MM.1S (cell line): ENCODE results near the gene SYT1.

Experiments
- EZH2 ChIP-seq: fragments of 300-600 bp; sonication (generic); optimal IDR thresholded peaks from 2 replicates; pipeline ENCODE3; 2017; ENCODE audit warnings: low read depth, mild to moderate bottlenecking, antibody characterized with exemption, low read length, mixed read lengths
- EZH2phosphoT487 ChIP-seq: fragments of 300-600 bp; sonication (generic); IDR thresholded peaks from 2 replicates; pipeline ENCODE4 v1.6.1; 2018; ENCODE audit warnings: antibody characterized with exemption, low read length
- TF ChIP-seq, protein P1 (sequence below): fragments of 300-600 bp; sonication (generic); IDR thresholded peaks from 2 replicates; pipeline ENCODE4 v1.5.1; 2016; ENCODE audit warnings: antibody characterized with exemption, low read length, mixed read lengths

GRCh38 chr12:79138872-79139271, 274.3 kb downstream of the SYT1 start:
- TF ChIP-seq, protein P1, sequence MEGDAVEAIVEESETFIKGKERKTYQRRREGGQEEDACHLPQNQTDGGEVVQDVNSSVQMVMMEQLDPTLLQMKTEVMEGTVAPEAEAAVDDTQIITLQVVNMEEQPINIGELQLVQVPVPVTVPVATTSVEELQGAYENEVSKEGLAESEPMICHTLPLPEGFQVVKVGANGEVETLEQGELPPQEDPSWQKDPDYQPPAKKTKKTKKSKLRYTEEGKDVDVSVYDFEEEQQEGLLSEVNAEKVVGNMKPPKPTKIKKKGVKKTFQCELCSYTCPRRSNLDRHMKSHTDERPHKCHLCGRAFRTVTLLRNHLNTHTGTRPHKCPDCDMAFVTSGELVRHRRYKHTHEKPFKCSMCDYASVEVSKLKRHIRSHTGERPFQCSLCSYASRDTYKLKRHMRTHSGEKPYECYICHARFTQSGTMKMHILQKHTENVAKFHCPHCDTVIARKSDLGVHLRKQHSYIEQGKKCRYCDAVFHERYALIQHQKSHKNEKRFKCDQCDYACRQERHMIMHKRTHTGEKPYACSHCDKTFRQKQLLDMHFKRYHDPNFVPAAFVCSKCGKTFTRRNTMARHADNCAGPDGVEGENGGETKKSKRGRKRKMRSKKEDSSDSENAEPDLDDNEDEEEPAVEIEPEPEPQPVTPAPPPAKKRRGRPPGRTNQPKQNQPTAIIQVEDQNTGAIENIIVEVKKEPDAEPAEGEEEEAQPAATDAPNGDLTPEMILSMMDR, result no peak
- TF ChIP-seq EZH2phosphoT487 (no peak), EZH2 (no peak)
